Measurements from ENCODE around the gene CNOT1. TPM values are rescaled to one million over a fixed set of nuclear protein-coding genes. Genes with fewer than 3 reads are reported as not detected.

CNOT1 gene
- total RNA-seq, 1 experiment from 2014 or later: 328 TPM

GRCh38 chr16:58614860-58615259, 14.8 kb downstream of the CNOT1 start:
- Histone ChIP-seq H3K27me3 (ENCODE audit: insufficient read depth, low read length) (no peaks in the 10 kb centered on the region), H2BK120ac (ENCODE audit: low read depth, low read length, poor library complexity, severe bottlenecking) (no peak overlapping the region), H3K27ac (ENCODE audit: insufficient read length, low read depth, low read length) (no peak overlapping the region), H3K14ac (ENCODE audit: insufficient read depth, low read length) (no peak overlapping the region), H2BK20ac (ENCODE audit: low read depth, low read length, poor library complexity, severe bottlenecking) (no peak overlapping the region), H4K5ac (ENCODE audit: insufficient read length, low read depth, low read length) (no peak overlapping the region), H2AFZ (ENCODE audit: low read length) (no peak overlapping the region), H3K56ac (ENCODE audit: insufficient read length, low read depth, low read length) (no peak overlapping the region), H3K18ac (ENCODE audit: insufficient read length, low read depth, low read length) (no peak overlapping the region), H2BK15ac (ENCODE audit: low read depth, low read length) (no peak overlapping the region), H3K9ac (ENCODE audit: extremely low read depth, insufficient read length, low read length) (no peak overlapping the region), H3T11ph (ENCODE audit: low read length) (no peak overlapping the region), H2BK12ac (ENCODE audit: insufficient read length, low read depth, low read length) (no peak overlapping the region), H2BK5ac (ENCODE audit: insufficient read length, low read length) (no peak overlapping the region), H3K4me1 (ENCODE audit: insufficient read depth, low read length) (no peaks in the 10 kb centered on the region), H4K8ac (replicated peaks; ENCODE audit: insufficient read length, low read depth, low read length) (no peak overlapping the region), H4K20me1 (ENCODE audit: control insufficient read depth, insufficient read depth, insufficient read length) (no peaks in the 10 kb centered on the region), H3K79me1 (ENCODE audit: insufficient read depth, low read depth, low read length, poor library complexity, severe bottlenecking) (peaks cover 2% of the 10 kb centered on the region), H3K4ac (ENCODE audit: low read depth, low read length) (no peak overlapping the region), H4K91ac (ENCODE audit: insufficient read length, low read depth, low read length) (no peak overlapping the region), H3K79me2 (ENCODE audit: insufficient read depth, low read length) (peaks cover 32% of the 10 kb centered on the region; the same call in 1 of the 2 replicates), H3K9me3 (ENCODE audit: control insufficient read depth, low read depth, low read length) (no peaks in the 10 kb centered on the region), H3K4me2 (ENCODE audit: insufficient read depth, insufficient read length, low read length) (no peak overlapping the region), H2AK5ac (ENCODE audit: insufficient read length, low read length) (no peak overlapping the region), H3K23ac (ENCODE audit: insufficient read length, low read depth, low read length) (no peak overlapping the region), H3K23me2 (ENCODE audit: insufficient read length, low read depth, low read length, poor library complexity, severe bottlenecking) (no peaks in the 10 kb centered on the region)
- Mint-ChIP-seq H3K27ac (no peak overlapping the region), H3K9me3 (no peaks in the 10 kb centered on the region), H3K36me3 (ENCODE audit: insufficient read depth in 1 of 3, low read depth in 3 of 3) (peaks cover 13 to 48% (median 43%) of the 10 kb centered on the region in 3 experiments; a peak in 6 of 7 replicates), H3K27me3 (ENCODE audit: low read depth) (no peaks in the 10 kb centered on the region), H3K4me3 (no peak overlapping the region), H3K4me1 (no peaks in the 10 kb centered on the region)
- DNase-seq: no peak
- no CpG with 5 or more reads among the region's 6 CpGs for WGBS (ENCODE audit: extremely low coverage, insufficient read length, low lambda C conversion rate)
- no peak for TF ChIP-seq CTCF (conservative IDR thresholded peaks at IDR 0.05)

Data from H9 (cell line).